ENCODE results near the gene MAN2B2.
A peak's percentile ranks its signal among the peaks of the same experiment; 100 is the strongest.
"Not testable (repeated sequence)": the region's sequence is repeated elsewhere in the genome, so short reads cannot be mapped to it uniquely, and the experiment has no call there.

Gene MAN2B2

DNA sequence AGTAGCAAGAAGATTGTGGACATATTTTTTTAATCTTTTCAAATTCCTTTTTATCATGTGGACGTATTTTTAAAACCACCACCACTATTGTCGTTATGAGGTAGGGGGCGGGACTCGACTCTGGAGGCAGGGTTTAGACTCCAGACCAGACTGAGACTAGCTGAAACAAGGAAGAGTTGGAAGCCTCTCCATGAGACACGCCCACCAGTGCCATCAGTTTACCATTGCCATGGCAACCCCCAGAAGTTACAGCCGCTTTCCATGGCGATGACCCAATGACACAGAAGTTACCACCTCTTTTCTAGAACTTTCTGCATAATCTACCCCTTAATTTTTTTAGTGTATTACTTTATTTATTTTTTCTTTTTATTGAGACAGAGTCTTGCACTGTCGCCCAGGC lies 74.2 kb downstream of the MAN2B2 start:
- DNase-seq = no peak

DNA sequence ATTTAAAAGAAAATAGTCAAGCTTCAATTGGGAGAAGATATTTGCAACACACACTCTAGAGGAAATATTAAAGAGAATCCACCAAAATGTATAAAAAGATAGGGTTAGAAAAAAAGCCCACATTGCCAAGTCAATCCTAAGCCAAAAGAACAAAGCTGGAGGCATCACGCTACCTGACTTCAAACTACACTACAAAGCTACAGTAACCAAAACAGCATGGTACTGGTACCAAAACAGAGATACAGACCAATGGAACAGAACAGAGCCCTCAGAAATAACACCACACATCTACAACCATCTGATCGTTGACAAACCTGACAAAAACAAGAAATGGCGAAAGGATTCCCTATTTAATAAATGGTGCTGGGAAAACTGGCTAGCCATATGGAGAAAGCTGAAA lies 79.2 kb downstream of the MAN2B2 start:
- DNase-seq = not testable (repeated sequence)

DNA sequence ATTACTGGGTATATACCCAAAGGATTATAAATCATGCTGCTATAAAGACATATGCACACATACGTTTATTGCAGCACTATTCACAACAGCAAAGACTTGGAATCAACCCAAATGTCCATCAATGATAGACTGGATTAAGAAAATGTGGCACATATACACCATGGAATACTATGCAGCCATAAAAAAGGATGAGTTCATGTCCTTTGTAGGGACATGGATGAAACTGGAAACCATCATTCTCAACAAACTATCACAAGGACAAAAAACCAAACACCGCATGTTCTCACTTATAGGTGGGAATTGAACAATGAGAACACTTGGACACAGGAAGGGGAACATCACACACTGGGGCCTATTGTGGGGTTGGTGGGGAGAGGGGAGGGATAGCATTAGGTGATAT lies 80.3 kb downstream of the MAN2B2 start:
- DNase-seq = not testable (repeated sequence)

DNA sequence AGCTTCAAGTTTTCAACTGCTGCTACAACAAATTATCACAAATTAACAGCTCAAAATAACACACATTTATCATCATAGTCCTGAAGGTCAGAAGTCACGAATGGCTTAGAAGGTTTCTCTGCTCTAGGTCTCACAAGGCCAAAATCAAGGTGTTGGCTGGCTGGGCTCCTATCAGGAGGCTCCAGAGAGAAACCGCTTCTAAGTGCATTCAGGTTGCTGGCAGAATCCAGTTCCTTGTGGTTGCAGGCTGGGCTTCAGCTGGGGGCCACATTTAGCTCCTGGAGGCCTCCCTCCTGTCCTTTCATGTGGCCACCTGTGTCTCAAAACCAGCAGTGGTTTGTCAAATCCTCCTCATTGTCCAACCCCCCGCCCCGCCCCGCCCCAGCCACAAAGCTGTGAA lies 80.9 kb downstream of the MAN2B2 start:
- no peak for DNase-seq

- no peak for DNase-seq
Observed at GRCh38 chr4:6657242-6658208, 82.5 kb downstream of the MAN2B2 start.

GRCh38 chr4:6658209-6658595 lies 83.2 kb downstream of the MAN2B2 start:
- no peak for DNase-seq

GRCh38 chr4:6658597-6659075 lies 83.6 kb downstream of the MAN2B2 start:
- peak; percentile 30 for DNase-seq

- DNase-seq = no peak
Observed at GRCh38 chr4:6659897-6660296, 84.9 kb downstream of the MAN2B2 start.

GRCh38 chr4:6660430-6660829 lies 85.4 kb downstream of the MAN2B2 start:
- DNase-seq = no peak

GRCh38 chr4:6662591-6662990 lies 87.6 kb downstream of the MAN2B2 start:
- DNase-seq = no peak

GRCh38 chr4:6663596-6664393 lies 88.8 kb downstream of the MAN2B2 start:
- no peak for DNase-seq

DNA sequence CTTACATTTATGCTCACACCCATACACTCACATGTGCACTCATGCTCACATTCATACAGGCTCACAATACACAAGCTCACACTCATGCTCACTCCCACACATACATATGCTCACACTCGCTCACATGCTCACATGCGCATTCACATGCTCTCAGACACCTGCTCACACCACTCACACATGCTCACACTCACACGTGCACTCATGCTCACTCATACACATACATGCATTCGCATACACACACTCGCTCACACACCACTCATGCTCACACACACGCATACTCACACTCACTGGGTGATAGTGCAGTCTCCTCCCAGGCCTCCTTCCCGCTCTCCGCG lies 90.3 kb downstream of the MAN2B2 start:
- DNase-seq = no peak

GRCh38 chr4:6668391-6668790 lies 93.4 kb downstream of the MAN2B2 start:
- DNase-seq = no peak

DNA sequence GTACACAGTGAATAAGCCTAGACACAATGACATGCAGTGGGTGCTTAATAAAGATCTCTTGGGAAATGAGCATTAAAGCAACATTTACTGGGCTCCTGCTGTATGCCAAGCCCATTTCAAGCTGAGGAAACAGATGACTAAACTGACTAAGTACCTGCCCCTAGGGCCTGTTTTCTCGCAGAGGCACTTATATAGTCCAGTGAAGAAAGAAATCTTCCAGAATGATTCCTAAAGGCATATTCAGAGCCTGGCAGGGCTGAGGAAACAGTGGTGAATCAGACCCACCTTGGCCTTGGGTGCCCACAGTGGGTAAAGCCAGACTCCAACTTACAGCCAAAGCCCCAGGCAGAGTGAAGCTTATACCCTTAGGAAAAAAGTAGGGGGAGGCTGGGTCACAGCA lies 96.7 kb downstream of the MAN2B2 start:
- DNase-seq = no peak

DNA sequence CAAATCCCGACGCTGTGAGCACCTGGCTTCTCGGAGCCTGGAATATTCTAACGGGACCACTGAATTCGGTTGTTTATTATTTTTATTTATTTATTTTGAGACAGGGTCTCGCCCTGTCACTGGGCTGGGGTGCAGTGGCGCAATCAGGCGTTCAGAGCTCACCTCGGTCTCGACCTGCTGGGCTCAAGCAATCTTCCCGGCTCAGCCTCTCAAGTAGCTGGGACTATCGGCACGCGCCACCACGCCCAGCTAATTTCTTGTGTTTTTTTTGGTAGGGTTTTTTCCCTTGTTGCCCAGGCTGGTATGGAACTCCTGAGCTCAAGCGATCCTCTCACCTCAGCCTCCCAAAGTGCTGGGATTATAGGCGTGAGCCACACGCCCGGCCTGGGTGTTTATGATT lies 97.1 kb downstream of the MAN2B2 start:
- DNase-seq = no peak

- not testable (repeated sequence) for DNase-seq
Observed at GRCh38 chr4:6672541-6673190, 97.7 kb downstream of the MAN2B2 start.

Data from activated T-cell treated with anti-CD3 and anti-CD28 coated beads for 4 hours (primary cell).